Limb (tissue), 2 donors: ENCODE measurements around the gene EDN1.

Experiments
- DNase-seq, 2 donors: peaks; one replicate each; pipeline ENCODE4 v3.0.0-alpha.2; 2016; ENCODE audit errors: extremely low spot score in 2 of 2

The EDN1 gene

GRCh38 chr6:12289933-12290820, at the start of gene EDN1:
Gene EDN1 (plus strand): TSS chr6:12290361. CDS start chr6:12290630, 269 bp downstream.
- peak; percentile 66 to 80 for DNase-seq

GRCh38 chr6:12241493-12242175, 48.5 kb upstream of the EDN1 start:
- DNase-seq: no peak

- no peak for DNase-seq
Observed at GRCh38 chr6:12243169-12243568, 47.0 kb upstream of the EDN1 start.

- DNase-seq: no peak
Observed at GRCh38 chr6:12245360-12245759, 44.8 kb upstream of the EDN1 start.

GRCh38 chr6:12245763-12246718, 44.1 kb upstream of the EDN1 start:
- no peak for DNase-seq

GRCh38 chr6:12246900-12247299, 43.3 kb upstream of the EDN1 start:
- DNase-seq: no peak

- DNase-seq: no peak
Observed at GRCh38 chr6:12249541-12250382, 40.4 kb upstream of the EDN1 start.

DNA sequence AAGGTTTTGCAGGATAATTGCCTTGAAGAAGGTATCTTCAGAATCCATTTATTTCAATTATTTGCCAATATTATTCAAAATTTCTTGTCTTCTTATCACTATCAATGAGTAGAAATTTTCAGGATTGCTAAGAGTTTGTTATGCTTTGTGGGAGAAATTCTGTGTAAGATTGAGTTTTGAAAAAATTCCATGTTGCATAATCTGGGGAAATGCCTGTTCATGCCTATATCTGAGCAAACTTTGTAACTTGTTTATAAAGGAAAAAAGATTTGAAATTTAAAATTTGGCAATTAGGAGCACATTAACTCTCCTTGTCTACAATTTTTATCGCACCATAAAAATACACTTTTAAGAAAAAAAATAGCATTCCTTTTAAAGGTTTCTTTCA, 39.8 kb upstream of the EDN1 start:
- DNase-seq: no peak

GRCh38 chr6:12254210-12254609, 36.0 kb upstream of the EDN1 start:
- no peak for DNase-seq

GRCh38 chr6:12258191-12258590, 32.0 kb upstream of the EDN1 start:
- no peak for DNase-seq

- DNase-seq: no peak
Observed at GRCh38 chr6:12258591-12259075, 31.5 kb upstream of the EDN1 start.

- DNase-seq: no peak
Observed at GRCh38 chr6:12260458-12261093, 29.6 kb upstream of the EDN1 start.

- DNase-seq: no peak
Observed at GRCh38 chr6:12261502-12261901, 28.7 kb upstream of the EDN1 start.

GRCh38 chr6:12262236-12263061, 27.7 kb upstream of the EDN1 start:
- DNase-seq: no peak

DNA sequence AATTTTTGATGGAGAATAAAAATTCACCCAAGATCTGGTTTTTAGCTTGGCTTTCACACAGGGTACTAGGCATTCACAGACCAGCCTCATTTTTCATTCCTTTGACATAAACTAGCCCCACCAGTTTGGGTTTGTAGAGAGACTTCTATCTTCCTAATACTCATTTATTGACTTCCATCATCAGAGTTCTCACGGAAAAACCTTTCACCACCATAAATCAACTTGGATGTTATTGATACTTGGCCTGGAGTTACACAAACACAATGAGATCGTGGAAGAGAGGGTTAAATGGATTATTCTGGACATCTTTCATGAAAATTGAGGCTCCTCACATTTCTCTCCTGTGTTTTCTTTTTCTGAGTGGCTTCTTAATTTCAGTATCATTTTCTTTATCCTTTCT, 26.8 kb upstream of the EDN1 start:
- no peak for DNase-seq

DNA sequence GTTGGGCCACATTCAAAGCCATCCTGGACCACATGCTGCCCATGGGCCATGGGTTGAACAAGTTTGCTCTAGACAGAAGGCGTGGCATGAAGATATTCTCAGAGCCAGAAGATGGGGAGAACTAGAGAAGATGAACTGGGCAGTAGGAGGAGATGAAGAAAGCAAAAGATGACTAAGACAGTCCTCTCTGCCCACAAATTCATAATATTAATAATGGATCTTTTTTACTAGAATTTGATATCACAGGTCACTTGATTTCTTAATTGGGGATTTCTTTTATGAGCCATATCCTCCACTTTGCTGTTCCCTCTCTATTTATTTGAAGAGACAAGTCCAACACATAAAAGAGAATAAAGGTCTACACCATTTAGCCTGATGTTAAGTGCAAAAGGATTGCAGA, 25.5 kb upstream of the EDN1 start:
- no peak for DNase-seq

DNA sequence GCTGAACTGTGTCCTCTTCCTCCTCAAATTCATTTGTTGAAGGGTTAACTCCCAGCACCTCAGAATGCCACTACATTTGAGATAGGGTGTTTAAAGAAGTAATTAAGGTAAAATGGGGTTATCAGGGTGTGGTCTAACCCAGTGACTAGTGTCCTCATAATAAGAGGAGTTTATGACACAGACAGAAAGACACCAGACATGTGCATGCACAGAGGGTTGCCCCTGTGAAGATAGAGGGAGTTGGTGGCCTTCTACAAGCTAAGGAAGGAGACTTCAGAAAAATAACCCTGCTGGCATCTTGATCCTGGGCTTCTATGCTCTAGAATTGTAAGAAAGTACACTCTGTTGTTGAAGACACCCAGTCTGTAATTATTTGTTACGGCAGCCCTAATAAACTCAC, 24.9 kb upstream of the EDN1 start:
- no peak for DNase-seq

GRCh38 chr6:12265791-12266190, 24.4 kb upstream of the EDN1 start:
- DNase-seq: no peak

DNA sequence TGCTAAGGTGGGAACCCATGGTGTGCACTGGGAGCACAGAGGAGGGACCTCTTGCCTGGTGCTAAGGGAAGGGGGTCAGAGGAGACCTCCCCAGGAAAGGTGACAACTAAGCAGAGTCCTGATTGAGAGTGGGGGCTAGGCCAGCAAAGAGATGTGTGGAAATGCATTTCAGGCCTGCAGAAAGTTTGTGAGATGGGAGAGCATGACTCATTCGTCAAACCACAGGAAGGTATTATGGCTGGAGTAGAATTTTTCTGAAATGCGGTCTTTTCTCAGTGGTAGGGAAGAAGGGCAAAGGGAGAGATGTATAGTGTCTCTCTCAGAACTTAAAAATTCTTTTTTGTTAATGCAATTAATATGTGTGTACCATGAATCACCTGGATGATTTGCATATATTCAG, 23.6 kb upstream of the EDN1 start:
- no peak for DNase-seq
